ENCODE measurements around the gene FAM184A. TPM values are rescaled to one million over a fixed set of nuclear protein-coding genes. Genes with fewer than 3 reads are reported as not detected.
A peak's percentile ranks its signal among the peaks of the same experiment; 100 is the strongest.

Gene FAM184A
- total and polyA plus RNA-seq, 9 of the 15 experiments (the other 6 are each of a cell fraction or from before 2014, with no cell fraction given), result 6.4 to 18.7 (median 13.1) TPM

DNA sequence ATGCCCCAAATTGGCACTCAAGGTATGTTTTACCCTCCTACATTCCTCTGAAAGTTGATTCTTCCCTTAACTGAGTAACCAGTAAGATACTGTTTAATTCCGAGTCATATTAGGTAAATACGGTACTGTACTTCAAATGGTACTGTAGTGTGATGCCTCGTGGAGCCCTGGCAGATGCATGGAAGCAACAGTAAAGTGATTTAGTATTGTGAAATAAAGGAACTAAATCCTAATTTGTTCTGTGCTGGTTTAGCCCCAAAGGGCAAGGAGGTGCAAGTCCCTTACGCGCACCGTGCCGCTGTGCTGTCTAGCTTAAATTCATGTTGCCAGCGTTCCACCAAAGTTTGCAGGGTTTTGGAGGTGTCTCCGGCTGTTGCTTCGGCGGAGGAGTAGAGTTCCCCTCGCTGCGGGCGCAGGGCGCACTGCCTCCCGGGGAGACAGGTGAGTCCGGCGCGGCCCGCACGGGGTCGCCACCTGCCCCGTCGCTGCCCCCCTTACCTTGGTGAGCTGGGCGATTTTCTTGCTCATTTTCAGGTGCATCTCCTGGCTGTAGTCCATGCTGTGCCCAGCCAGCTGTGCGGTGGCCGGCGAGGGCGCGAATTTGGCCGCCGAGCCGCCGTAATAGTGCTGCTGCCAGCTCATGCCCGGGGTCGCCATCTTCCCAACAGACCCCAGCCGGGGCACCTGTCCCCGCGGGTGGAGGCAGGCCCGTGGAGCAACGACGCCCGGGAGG, 655 bp downstream of the FAM184A start (continued):
- no peak for TF ChIP-seq CHCHD3 (CRISPR knock-in tag; IDR thresholded peaks at IDR 0.05)
- TF ChIP-seq, protein P1, sequence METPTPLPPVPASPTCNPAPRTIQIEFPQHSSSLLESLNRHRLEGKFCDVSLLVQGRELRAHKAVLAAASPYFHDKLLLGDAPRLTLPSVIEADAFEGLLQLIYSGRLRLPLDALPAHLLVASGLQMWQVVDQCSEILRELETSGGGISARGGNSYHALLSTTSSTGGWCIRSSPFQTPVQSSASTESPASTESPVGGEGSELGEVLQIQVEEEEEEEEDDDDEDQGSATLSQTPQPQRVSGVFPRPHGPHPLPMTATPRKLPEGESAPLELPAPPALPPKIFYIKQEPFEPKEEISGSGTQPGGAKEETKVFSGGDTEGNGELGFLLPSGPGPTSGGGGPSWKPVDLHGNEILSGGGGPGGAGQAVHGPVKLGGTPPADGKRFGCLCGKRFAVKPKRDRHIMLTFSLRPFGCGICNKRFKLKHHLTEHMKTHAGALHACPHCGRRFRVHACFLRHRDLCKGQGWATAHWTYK (CRISPR knock-in tag; IDR thresholded peaks at IDR 0.05), result no peak
- TF ChIP-seq NR4A1 (CRISPR knock-in tag; IDR thresholded peaks at IDR 0.05), result no peak
- TF ChIP-seq NR4A1 (tag; IDR thresholded peaks at IDR 0.05), result no peak
- TF ChIP-seq BCOR (IDR thresholded peaks at IDR 0.05), result no peak
- TF ChIP-seq, protein P2, sequence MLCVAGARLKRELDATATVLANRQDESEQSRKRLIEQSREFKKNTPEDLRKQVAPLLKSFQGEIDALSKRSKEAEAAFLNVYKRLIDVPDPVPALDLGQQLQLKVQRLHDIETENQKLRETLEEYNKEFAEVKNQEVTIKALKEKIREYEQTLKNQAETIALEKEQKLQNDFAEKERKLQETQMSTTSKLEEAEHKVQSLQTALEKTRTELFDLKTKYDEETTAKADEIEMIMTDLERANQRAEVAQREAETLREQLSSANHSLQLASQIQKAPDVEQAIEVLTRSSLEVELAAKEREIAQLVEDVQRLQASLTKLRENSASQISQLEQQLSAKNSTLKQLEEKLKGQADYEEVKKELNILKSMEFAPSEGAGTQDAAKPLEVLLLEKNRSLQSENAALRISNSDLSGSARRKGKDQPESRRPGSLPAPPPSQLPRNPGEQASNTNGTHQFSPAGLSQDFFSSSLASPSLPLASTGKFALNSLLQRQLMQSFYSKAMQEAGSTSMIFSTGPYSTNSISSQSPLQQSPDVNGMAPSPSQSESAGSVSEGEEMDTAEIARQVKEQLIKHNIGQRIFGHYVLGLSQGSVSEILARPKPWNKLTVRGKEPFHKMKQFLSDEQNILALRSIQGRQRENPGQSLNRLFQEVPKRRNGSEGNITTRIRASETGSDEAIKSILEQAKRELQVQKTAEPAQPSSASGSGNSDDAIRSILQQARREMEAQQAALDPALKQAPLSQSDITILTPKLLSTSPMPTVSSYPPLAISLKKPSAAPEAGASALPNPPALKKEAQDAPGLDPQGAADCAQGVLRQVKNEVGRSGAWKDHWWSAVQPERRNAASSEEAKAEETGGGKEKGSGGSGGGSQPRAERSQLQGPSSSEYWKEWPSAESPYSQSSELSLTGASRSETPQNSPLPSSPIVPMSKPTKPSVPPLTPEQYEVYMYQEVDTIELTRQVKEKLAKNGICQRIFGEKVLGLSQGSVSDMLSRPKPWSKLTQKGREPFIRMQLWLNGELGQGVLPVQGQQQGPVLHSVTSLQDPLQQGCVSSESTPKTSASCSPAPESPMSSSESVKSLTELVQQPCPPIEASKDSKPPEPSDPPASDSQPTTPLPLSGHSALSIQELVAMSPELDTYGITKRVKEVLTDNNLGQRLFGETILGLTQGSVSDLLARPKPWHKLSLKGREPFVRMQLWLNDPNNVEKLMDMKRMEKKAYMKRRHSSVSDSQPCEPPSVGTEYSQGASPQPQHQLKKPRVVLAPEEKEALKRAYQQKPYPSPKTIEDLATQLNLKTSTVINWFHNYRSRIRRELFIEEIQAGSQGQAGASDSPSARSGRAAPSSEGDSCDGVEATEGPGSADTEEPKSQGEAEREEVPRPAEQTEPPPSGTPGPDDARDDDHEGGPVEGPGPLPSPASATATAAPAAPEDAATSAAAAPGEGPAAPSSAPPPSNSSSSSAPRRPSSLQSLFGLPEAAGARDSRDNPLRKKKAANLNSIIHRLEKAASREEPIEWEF (CRISPR knock-in tag; IDR thresholded peaks at IDR 0.05), result no peak
- TF ChIP-seq, protein P3, sequence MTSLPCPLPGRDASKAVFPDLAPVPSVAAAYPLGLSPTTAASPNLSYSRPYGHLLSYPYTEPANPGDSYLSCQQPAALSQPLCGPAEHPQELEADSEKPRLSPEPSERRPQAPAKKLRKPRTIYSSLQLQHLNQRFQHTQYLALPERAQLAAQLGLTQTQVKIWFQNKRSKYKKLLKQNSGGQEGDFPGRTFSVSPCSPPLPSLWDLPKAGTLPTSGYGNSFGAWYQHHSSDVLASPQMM (CRISPR knock-in tag; IDR thresholded peaks at IDR 0.05), result no peak
- peak; percentile 44 for TF ChIP-seq CHD4 (IDR thresholded peaks at IDR 0.05; ENCODE audit: insufficient read depth, insufficient replicate concordance, low read depth, low read length, poor library complexity, severe bottlenecking)
- TF ChIP-seq ZNF316 (IDR thresholded peaks at IDR 0.05), result no peak
- TF ChIP-seq MAZ (CRISPR knock-in tag; conservative IDR thresholded peaks at IDR 0.05 in 1 of 2, IDR thresholded peaks at IDR 0.05 in 1 of 2), result peak in 1 of 2 experiments; percentile 71; a peak in 2 of 4 replicates
- TF ChIP-seq SRSF3 (IDR thresholded peaks at IDR 0.05; ENCODE audit: insufficient read depth, low read length), result no peak
- no peak for TF ChIP-seq ZNF12 (CRISPR knock-in tag; IDR thresholded peaks at IDR 0.05)
- TF ChIP-seq, protein P4, sequence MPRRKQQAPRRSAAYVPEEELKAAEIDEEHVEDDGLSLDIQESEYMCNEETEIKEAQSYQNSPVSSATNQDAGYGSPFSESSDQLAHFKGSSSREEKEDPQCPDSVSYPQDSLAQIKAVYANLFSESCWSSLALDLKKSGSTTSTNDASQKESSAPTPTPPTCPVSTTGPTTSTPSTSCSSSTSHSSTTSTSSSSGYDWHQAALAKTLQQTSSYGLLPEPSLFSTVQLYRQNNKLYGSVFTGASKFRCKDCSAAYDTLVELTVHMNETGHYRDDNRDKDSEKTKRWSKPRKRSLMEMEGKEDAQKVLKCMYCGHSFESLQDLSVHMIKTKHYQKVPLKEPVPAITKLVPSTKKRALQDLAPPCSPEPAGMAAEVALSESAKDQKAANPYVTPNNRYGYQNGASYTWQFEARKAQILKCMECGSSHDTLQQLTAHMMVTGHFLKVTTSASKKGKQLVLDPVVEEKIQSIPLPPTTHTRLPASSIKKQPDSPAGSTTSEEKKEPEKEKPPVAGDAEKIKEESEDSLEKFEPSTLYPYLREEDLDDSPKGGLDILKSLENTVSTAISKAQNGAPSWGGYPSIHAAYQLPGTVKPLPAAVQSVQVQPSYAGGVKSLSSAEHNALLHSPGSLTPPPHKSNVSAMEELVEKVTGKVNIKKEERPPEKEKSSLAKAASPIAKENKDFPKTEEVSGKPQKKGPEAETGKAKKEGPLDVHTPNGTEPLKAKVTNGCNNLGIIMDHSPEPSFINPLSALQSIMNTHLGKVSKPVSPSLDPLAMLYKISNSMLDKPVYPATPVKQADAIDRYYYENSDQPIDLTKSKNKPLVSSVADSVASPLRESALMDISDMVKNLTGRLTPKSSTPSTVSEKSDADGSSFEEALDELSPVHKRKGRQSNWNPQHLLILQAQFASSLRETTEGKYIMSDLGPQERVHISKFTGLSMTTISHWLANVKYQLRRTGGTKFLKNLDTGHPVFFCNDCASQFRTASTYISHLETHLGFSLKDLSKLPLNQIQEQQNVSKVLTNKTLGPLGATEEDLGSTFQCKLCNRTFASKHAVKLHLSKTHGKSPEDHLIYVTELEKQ (CRISPR knock-in tag; IDR thresholded peaks at IDR 0.05), result no peak
- TF ChIP-seq STAT5A (IDR thresholded peaks at IDR 0.05; ENCODE audit: borderline replicate concordance, low read length), result no peak

All from K562 (cell line).